ENCODE data around the gene CYP2D6. TPM values are rescaled to one million over a fixed set of nuclear protein-coding genes. Genes with fewer than 3 reads are reported as not detected.
"Not testable (repeated sequence)": the region's sequence is repeated elsewhere in the genome, so short reads cannot be mapped to it uniquely, and the experiment has no call there.

Gene CYP2D6
- total and polyA plus RNA-seq, 8 donors, result 0.72 to 22.8 (median 3.4) TPM

- H3K27ac ChIP-seq, result no peak overlapping the region
- no peaks in the 10 kb centered on the region for H3K27me3 ChIP-seq
- TF ChIP-seq POLR2A (IDR thresholded peaks at IDR 0.05) (no peak), POLR2AphosphoS5 (IDR thresholded peaks at IDR 0.05) (no peak), EP300 (IDR thresholded peaks at IDR 0.05) (no peak), CTCF (IDR thresholded peaks at IDR 0.05) (no peak)
- WGBS, 5 donors, result 82 to 94% (median 88%) methylated on average over 10 to 31 of the region's 31 CpGs; no CpG with 5 or more reads in 1 of the 5 donors
- DNase-seq, result no peak
- peaks cover 0 to 24% (median 13%) of the 10 kb centered on the region in 4 donors for H3K36me3 ChIP-seq
- no peaks in the 10 kb centered on the region for H3K9me3 ChIP-seq
- H3K4me3 ChIP-seq, result no peak overlapping the region
- H3K4me1 ChIP-seq, result no peaks in the 10 kb centered on the region
- intact Hi-C loops (cut with DNase I; ENCODE audit: low total_unique reads), result no loop called here
Measured at GRCh38 chr22:42138122-42138770, 7.6 kb upstream of the CYP2D6 start.

- H3K27me3 ChIP-seq; intact Hi-C loops (cut with DNase I; ENCODE audit: low total_unique reads); H3K4me3 ChIP-seq; DNase-seq; H3K4me1 ChIP-seq; H3K9me3 ChIP-seq; H3K27ac ChIP-seq: not testable (repeated sequence)
- WGBS, 5 donors, result no CpG with 5 or more reads among the region's 4 CpGs
- peaks cover 0 to 16% (median 7%) of the 10 kb centered on the region in 4 donors for H3K36me3 ChIP-seq
Measured at GRCh38 chr22:42135688-42136087, 5.1 kb upstream of the CYP2D6 start.

DNA sequence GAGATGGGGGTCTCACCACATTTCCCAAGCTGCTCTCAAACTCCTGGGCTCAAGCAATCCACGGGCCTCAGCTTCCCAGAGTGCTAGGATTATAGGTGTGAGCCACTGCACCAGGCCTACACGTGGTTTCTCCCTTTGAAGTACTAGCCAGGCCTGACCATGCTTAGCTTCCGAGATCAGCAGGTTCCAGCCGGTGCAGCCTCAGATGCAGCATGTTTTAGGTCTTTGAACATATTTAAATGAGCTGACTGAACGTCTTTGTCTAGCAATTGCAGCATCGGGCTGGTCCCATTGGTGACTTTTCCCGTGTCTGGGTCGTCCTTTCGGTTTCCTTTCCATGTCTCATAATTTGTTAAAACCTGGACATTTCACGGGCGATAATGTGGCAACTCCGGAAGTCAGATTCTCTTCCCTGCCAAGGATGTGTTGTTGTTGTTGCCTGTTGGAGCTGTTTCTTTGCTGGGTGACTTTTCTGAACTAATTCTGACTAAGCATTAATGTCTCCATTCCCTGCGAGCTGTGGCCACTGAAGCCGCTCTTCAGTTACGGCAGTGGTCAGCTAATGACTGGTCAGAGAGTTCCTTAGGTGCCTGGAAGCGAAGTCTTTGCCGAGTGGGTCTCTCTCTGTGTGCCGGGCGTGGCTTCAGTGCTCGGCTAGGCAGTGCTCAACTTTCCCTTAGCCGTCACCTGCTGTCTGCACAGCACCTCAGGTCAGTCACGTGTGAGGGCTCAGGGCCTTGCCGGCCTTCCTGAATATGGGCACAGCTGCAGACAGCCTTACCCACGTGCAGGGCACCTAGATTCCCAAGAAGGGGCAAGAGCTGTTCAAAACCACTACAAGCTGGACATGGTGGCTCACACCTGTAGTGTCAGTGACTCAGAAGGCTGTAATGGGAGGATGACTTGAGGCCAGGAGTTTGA is 3.8 kb upstream of the CYP2D6 start:
- no peak overlapping the region for H3K27ac ChIP-seq
- peaks cover 0 to 3% (median 1%) of the 10 kb centered on the region in 4 donors for H3K4me1 ChIP-seq
- H3K4me3 ChIP-seq, result no peak overlapping the region
- intact Hi-C loops (cut with DNase I; ENCODE audit: low total_unique reads), result no loop called here
- H3K36me3 ChIP-seq, result peaks cover 0 to 14% (median 5%) of the 10 kb centered on the region in 4 donors
- TF ChIP-seq POLR2AphosphoS5 (IDR thresholded peaks at IDR 0.05) (no peak), EP300 (IDR thresholded peaks at IDR 0.05) (no peak), POLR2A (IDR thresholded peaks at IDR 0.05) (no peak), CTCF (IDR thresholded peaks at IDR 0.05) (no peak)
- no peaks in the 10 kb centered on the region for H3K27me3 ChIP-seq
- DNase-seq, result no peak
- WGBS, 5 donors, result 73 to 85% (median 80%) methylated on average over 24 of the region's 24 CpGs
- no peaks in the 10 kb centered on the region for H3K9me3 ChIP-seq

GRCh38 chr22:42132457-42132856 is 1.8 kb upstream of the CYP2D6 start:
- H3K4me1 ChIP-seq, result peaks cover 0 to 8% (median 3%) of the 10 kb centered on the region in 4 donors
- intact Hi-C loops (cut with DNase I; ENCODE audit: low total_unique reads), result no loop called here
- H3K27me3 ChIP-seq, result no peaks in the 10 kb centered on the region
- no peak for DNase-seq
- H3K27ac ChIP-seq, result no peak overlapping the region
- H3K4me3 ChIP-seq, result no peak overlapping the region
- TF ChIP-seq POLR2AphosphoS5 (IDR thresholded peaks at IDR 0.05) (no peak), CTCF (IDR thresholded peaks at IDR 0.05) (no peak), EP300 (IDR thresholded peaks at IDR 0.05) (no peak), POLR2A (IDR thresholded peaks at IDR 0.05) (no peak)
- 75 to 90% (median 86%) methylated on average over 11 to 13 of the region's 13 CpGs for WGBS, 5 donors
- no peaks in the 10 kb centered on the region for H3K9me3 ChIP-seq
- H3K36me3 ChIP-seq, result peaks cover 0 to 2% (median 0%) of the 10 kb centered on the region in 4 donors
